Effector memory CD4-positive, alpha-beta T cell (primary cell): ENCODE results near the gene THADA.

Experiments used
- DNase-seq, 3 donors: peaks; one replicate each; pipeline ENCODE4 v3.0.0-alpha.2; 2020
- H3K27ac ChIP-seq: 2 replicates; pipeline ENCODE4 v1.7.0; 2013; ENCODE audit warnings: mild to moderate bottlenecking, low read length, moderate library complexity; ENCODE audit not compliant: insufficient read depth, poor library complexity, severe bottlenecking
- H3K27me3 ChIP-seq: replicated peaks from 2 replicates; pipeline ENCODE4 v1.7.0; 2013; ENCODE audit warnings: mild to moderate bottlenecking, low read length; ENCODE audit not compliant: insufficient read depth, control insufficient read depth, poor library complexity, severe bottlenecking
- H3K36me3 ChIP-seq: 2 replicates; pipeline ENCODE4 v1.7.0; 2013; ENCODE audit warnings: mild to moderate bottlenecking, low read length, moderate library complexity; ENCODE audit not compliant: control insufficient read depth, insufficient read depth
- H3K4me1 ChIP-seq: 2 replicates; pipeline ENCODE4 v1.7.0; 2013; ENCODE audit warnings: low read length, mild to moderate bottlenecking; ENCODE audit not compliant: control insufficient read depth, insufficient read depth, poor library complexity, severe bottlenecking
- H3K4me3 ChIP-seq: 2 replicates; pipeline ENCODE4 v1.7.0; 2013; ENCODE audit warnings: low read length, low read depth, mild to moderate bottlenecking; ENCODE audit not compliant: insufficient read depth, poor library complexity, severe bottlenecking
- H3K9me3 ChIP-seq: 2 replicates; pipeline ENCODE4 v1.7.0; 2013; ENCODE audit warnings: mild to moderate bottlenecking, low read length, moderate library complexity; ENCODE audit not compliant: control insufficient read depth

The THADA gene

DNA sequence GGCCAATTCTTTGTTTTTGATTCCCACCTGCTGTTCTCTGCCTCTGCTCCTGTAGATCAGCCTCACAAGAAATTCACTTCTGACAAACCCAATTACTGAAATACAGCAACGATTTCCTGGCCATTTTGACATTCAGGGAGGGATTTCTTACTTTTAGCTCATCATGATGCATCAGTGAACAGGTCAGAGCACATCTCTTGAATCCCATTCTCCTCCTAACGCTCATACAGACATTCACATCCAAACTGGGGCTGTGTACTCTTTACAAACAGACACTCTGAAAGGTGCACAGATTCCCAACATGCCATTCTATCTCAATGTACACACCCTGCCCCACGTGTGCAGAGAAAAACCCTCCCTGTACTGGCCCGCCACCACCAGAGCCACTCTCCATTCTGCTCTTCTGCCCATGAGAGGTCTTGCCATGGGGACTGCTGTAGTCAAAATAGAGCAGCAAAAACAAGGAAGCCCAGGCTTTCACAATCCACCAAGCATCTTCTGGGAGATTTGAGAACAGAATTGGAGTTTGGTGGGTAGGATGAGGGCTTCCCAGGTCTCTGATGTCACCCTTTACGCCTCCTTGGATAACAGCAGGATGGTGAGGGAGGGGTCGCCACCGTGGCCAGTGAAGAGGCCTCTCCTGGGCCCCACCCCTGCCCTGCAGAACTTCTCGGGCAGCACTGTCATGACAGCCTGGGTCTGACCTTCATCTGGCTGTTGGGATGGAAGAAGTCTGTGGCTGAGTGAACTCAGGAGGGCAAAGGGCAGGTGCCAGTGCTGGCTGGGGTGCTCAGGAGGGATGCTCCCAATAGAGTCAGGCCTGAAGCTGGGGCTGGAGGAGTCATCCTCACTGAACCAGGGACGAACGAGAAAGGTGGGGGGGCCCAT is 327.5 kb downstream of the THADA start:
- H3K9me3 ChIP-seq: no peaks in the 10 kb centered on the region
- peaks cover 27% of the 10 kb centered on the region for H3K36me3 ChIP-seq
- H3K27me3 ChIP-seq: no peaks in the 10 kb centered on the region
- DNase-seq: no peak
- no peak overlapping the region for H3K27ac ChIP-seq
- no peaks in the 10 kb centered on the region for H3K4me1 ChIP-seq
- no peak overlapping the region for H3K4me3 ChIP-seq

DNA sequence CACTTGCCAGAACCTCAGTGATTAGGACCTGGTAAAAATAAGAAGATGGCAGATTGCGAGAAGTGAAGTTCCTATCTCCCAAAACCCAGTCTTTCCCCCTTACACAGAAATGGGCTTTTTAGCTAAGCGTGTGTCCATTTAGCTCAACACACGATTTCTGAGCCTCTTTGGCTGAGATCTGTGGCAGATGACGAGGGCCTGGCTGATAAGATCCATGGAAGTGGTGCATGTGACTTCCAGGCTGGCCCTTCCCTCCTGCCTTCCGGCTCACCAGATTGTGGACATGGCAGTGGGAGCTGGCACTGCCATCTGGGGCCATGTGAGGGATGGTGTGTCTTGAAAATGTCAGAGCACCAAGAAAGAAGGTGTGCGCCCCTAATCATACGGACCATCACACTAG is 328.5 kb downstream of the THADA start:
- no peak for DNase-seq
- Histone ChIP-seq H3K4me3 (no peak overlapping the region), H3K27me3 (no peaks in the 10 kb centered on the region), H3K36me3 (peaks cover 27% of the 10 kb centered on the region), H3K9me3 (no peaks in the 10 kb centered on the region), H3K4me1 (no peaks in the 10 kb centered on the region), H3K27ac (no peak overlapping the region)

DNA sequence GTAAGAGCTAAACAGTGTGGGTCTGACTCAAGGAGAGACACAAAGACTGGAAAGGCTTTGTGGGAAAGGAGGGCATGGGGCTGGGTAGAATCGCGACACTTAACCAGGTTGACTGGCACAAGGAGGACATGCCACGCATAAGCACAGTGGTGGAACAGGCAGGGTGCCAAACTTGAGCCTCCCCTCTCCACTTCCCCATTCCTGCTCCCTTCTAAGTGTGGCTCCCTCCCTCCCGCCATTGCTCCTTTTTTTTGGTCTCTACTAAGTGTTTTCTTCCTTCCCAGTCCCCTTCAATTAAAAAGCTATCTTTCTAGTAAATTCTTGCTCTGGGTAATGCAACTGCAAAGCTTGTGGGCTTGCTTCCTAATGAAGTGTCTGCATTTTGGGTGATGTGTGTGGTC is 329.1 kb downstream of the THADA start:
- Histone ChIP-seq H3K36me3 (peaks cover 27% of the 10 kb centered on the region), H3K9me3 (no peaks in the 10 kb centered on the region), H3K27ac (no peak overlapping the region), H3K4me3 (no peak overlapping the region), H3K27me3 (no peaks in the 10 kb centered on the region), H3K4me1 (no peaks in the 10 kb centered on the region)
- DNase-seq: no peak

GRCh38 chr2:43265421-43265820 is 330.4 kb downstream of the THADA start:
- Histone ChIP-seq H3K4me1 (no peaks in the 10 kb centered on the region), H3K27me3 (no peaks in the 10 kb centered on the region), H3K36me3 (peaks cover 27% of the 10 kb centered on the region), H3K4me3 (no peak overlapping the region), H3K27ac (no peak overlapping the region), H3K9me3 (no peaks in the 10 kb centered on the region)
- DNase-seq: no peak

DNA sequence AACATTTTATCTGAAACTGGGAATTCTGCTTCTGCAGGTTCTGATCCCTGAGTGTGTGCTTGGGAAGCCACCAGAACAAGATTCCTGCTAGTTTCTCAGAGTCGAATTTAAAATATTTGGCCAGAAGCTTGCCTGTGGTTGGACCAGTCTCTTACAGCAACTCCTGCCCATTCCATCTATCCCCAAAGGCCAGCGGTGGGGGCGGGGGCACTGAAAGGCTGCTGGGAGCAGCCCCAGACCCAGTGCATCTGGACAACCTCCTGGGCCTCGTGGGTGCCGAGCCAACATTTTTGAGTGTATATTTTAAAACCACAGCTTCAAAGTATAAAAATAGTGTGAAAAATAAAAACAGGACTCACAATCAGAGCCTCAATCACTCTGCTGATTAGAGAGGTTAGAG is 330.8 kb downstream of the THADA start:
- Histone ChIP-seq H3K4me3 (no peak overlapping the region), H3K9me3 (no peaks in the 10 kb centered on the region), H3K4me1 (no peaks in the 10 kb centered on the region), H3K27me3 (no peaks in the 10 kb centered on the region), H3K36me3 (peaks cover 27% of the 10 kb centered on the region), H3K27ac (no peak overlapping the region)
- DNase-seq: no peak

DNA sequence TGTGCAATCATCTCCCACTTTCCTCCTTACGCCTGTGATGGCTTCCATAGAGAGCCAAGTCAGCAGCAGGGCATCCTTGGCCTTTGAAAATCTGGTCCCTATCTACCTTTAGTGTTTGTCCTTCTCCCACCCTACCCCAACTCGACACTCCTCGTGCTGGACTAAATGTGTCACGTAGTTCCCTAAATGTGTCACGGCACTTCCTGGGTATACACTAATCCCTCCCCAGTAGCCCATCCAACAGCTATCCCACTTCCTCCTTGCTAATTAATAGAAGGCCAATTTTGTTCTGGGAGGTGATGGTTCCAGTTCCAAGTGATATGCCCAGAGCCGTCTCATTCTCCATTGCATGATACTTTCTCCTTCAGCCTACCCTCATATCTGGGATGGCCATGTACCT is 332.9 kb downstream of the THADA start:
- peaks cover 12% of the 10 kb centered on the region for H3K36me3 ChIP-seq
- no peaks in the 10 kb centered on the region for H3K9me3 ChIP-seq
- no peaks in the 10 kb centered on the region for H3K4me1 ChIP-seq
- no peak overlapping the region for H3K27ac ChIP-seq
- no peak overlapping the region for H3K4me3 ChIP-seq
- no peak for DNase-seq
- no peaks in the 10 kb centered on the region for H3K27me3 ChIP-seq

GRCh38 chr2:43262239-43262638 is 333.6 kb downstream of the THADA start:
- H3K27ac ChIP-seq: no peak overlapping the region
- DNase-seq: no peak
- H3K27me3 ChIP-seq: no peaks in the 10 kb centered on the region
- no peaks in the 10 kb centered on the region for H3K4me1 ChIP-seq
- H3K36me3 ChIP-seq: peaks cover 5% of the 10 kb centered on the region
- no peak overlapping the region for H3K4me3 ChIP-seq
- no peaks in the 10 kb centered on the region for H3K9me3 ChIP-seq

DNA sequence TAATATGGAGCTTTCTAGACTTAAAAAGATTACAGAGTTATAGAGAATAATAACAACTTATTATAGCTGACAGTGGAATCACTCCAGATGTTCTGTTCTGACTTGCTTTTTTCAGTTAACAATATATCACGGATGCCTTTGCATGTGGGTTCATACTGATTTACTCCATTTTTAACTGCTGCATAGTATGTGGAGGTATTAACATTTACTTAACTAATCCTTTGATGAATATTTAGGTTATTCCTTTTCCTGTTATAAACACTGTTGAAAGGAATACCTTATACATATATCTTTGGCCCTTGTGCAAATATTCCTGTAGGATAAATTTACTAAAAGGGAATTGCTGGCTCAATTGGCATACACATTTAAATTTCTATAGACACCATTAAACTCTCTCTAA is 336.3 kb downstream of the THADA start:
- H3K27ac ChIP-seq: no peak overlapping the region
- no peaks in the 10 kb centered on the region for H3K4me1 ChIP-seq
- H3K27me3 ChIP-seq: no peaks in the 10 kb centered on the region
- H3K9me3 ChIP-seq: no peaks in the 10 kb centered on the region
- DNase-seq: no peak
- H3K4me3 ChIP-seq: no peak overlapping the region
- H3K36me3 ChIP-seq: peaks cover 7% of the 10 kb centered on the region

DNA sequence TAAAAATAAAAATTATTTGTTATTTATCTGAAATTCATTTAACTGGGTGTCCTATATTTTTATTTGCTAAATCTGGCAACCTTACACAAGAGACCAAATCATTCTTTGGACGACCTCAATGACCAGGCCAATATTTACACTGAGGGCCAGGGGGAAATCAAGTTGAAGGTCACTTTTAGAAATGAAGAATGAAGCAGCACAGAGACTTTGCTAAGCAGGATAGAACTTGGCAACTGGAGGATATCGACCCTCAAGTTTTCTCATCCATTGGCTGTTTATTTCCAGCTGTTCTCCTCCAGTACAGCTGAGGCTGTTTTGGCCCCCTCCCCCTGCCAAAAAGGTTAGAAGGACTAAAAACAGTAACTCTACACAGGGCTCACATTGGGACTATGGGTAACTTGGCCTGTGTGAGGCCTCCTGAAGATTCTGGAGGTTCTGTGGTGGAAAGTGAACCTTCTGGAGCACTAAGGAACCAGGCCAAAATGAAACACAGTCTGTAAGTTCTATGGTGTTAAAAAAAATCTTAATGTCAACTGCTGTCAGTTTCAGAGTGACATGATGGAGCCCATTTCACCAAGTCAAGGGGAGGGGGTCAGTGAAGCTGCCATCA is 337.2 kb downstream of the THADA start:
- Histone ChIP-seq H3K9me3 (no peaks in the 10 kb centered on the region), H3K27me3 (no peaks in the 10 kb centered on the region), H3K36me3 (peaks cover 14% of the 10 kb centered on the region), H3K4me3 (no peak overlapping the region), H3K27ac (no peak overlapping the region), H3K4me1 (no peaks in the 10 kb centered on the region)
- DNase-seq: no peak

- no peaks in the 10 kb centered on the region for H3K4me1 ChIP-seq
- H3K9me3 ChIP-seq: no peaks in the 10 kb centered on the region
- H3K27me3 ChIP-seq: no peaks in the 10 kb centered on the region
- no peak overlapping the region for H3K4me3 ChIP-seq
- H3K27ac ChIP-seq: no peak overlapping the region
- peaks cover 15% of the 10 kb centered on the region for H3K36me3 ChIP-seq
- DNase-seq: no peak
These were observed 340.4 kb downstream of the THADA start for GRCh38 chr2:43255296-43255910.
